Ishikawa (cell line): ENCODE measurements around the gene EXOC3L4.

Experiments
- CEBPB ChIP-seq: IDR thresholded peaks from 2 replicates; pipeline ENCODE4 v1.6.1; 2012
- CREB1 ChIP-seq: IDR thresholded peaks from 2 replicates; pipeline ENCODE4 v1.6.1; 2012; ENCODE audit warnings: low read depth
- EGR1 ChIP-seq: IDR thresholded peaks from 2 replicates; pipeline ENCODE4 v1.6.1; 2012
- EP300 ChIP-seq: IDR thresholded peaks from 2 replicates; pipeline ENCODE4 v1.6.1; 2012; ENCODE audit warnings: borderline replicate concordance
- FOXM1 ChIP-seq: IDR thresholded peaks from 2 replicates; pipeline ENCODE4 v1.6.1; 2012; ENCODE audit warnings: low read depth, borderline replicate concordance
- MAX ChIP-seq: IDR thresholded peaks from 2 replicates; pipeline ENCODE4 v1.6.1; 2012
- NFIC ChIP-seq: IDR thresholded peaks from 2 replicates; pipeline ENCODE4 v1.6.1; 2012
- RAD21 ChIP-seq: IDR thresholded peaks from 2 replicates; pipeline ENCODE4 v1.6.1; 2012; ENCODE audit warnings: low read depth
- REST ChIP-seq: IDR thresholded peaks from 2 replicates; pipeline ENCODE4 v1.6.1; 2012; ENCODE audit warnings: low read depth, mild to moderate bottlenecking
- TAF1 ChIP-seq: IDR thresholded peaks from 2 replicates; pipeline ENCODE4 v1.6.1; 2012; ENCODE audit warnings: low read depth, mild to moderate bottlenecking
- TCF12 ChIP-seq: IDR thresholded peaks from 2 replicates; pipeline ENCODE4 v1.6.1; 2012; ENCODE audit warnings: low read depth
- TEAD4 ChIP-seq: IDR thresholded peaks from 2 replicates; pipeline ENCODE4 v1.6.1; 2012
- USF1 ChIP-seq: IDR thresholded peaks from 2 replicates; pipeline ENCODE4 v1.6.1; 2012
- YY1 ChIP-seq: IDR thresholded peaks from 2 replicates; pipeline ENCODE4 v1.6.1; 2012; ENCODE audit warnings: low read depth
- ZBTB7A ChIP-seq: IDR thresholded peaks from 2 replicates; pipeline ENCODE4 v1.6.1; 2012; ENCODE audit warnings: low read depth

The EXOC3L4 gene

GRCh38 chr14:103149351-103150237 is 55.1 kb downstream of the EXOC3L4 start:
- TF ChIP-seq CEBPB, result 0 out of 2 replicates have a peak, but pooled peaks have one; percentile 7
- TF ChIP-seq TCF12, result no peak

- TF ChIP-seq REST (no peak), EGR1 (no peak), MAX (no peak), YY1 (no peak), TCF12 (no peak), FOXM1 (no peak)
These were observed 56.9 kb downstream of the EXOC3L4 start for GRCh38 chr14:103151270-103151945.

- TF ChIP-seq RAD21 (no peak), CREB1 (no peak), NFIC (no peak), EGR1 (no peak), YY1 (no peak), EP300 (peak; percentile 18; the same call in 1 of the 2 replicates), ZBTB7A (0 out of 2 replicates have a peak, but pooled peaks have one; percentile 26), TAF1 (no peak), CEBPB (no peak), TEAD4 (no peak), MAX (peak; percentile 61; the same call in 1 of the 2 replicates), TCF12 (no peak), USF1 (peak; percentile 70; the same call in 1 of the 2 replicates), FOXM1 (no peak), REST (no peak)
These were observed 60.5 kb downstream of the EXOC3L4 start for GRCh38 chr14:103155010-103155409.

GRCh38 chr14:103155826-103156394 is 61.4 kb downstream of the EXOC3L4 start:
- TF ChIP-seq NFIC (no peak), CREB1 (no peak), YY1 (no peak), TAF1 (no peak), FOXM1 (no peak), EGR1 (no peak), USF1 (no peak), RAD21 (no peak), ZBTB7A (no peak), MAX (no peak), REST (no peak), EP300 (no peak), TEAD4 (no peak), TCF12 (no peak), CEBPB (no peak)
